CD8-positive, alpha-beta memory T cell (primary cell): ENCODE measurements around the gene ACSM2A. TPM values are rescaled to one million over a fixed set of nuclear protein-coding genes. Genes with fewer than 3 reads are reported as not detected.
"Not testable (repeated sequence)": the region's sequence is repeated elsewhere in the genome, so short reads cannot be mapped to it uniquely, and the experiment has no call there.

Source experiments
- CTCF ChIA-PET: fragments of 350-600 bp; sonication (Branson Sonifier 250); formaldehyde crosslinking; loops from one replicate; lab custom pipeline; 2021; ENCODE audit warnings: antibody characterized with exemption; lab: Charles Lee
- POLR2A ChIA-PET: fragments of 350-600 bp; sonication (Branson Sonifier 250); formaldehyde crosslinking; loops from one replicate; lab custom pipeline; 2021; ENCODE audit warnings: antibody characterized with exemption; lab: Charles Lee
- DNase-seq, 5 donors: peaks; one replicate each; pipeline versions ENCODE4 v3.0.0 to v3.0.0-alpha.2; 2020 to 2022; ENCODE audit warnings: mixed read lengths in 1 of 5
- H3K27ac ChIP-seq: one replicate; pipeline ENCODE4 v1.7.0; 2013; ENCODE audit warnings: low read depth, mild to moderate bottlenecking, low read length, moderate library complexity
- H3K27me3 ChIP-seq: 2 replicates; pipeline ENCODE4 v1.7.0; 2013; ENCODE audit warnings: low read length, mild to moderate bottlenecking; ENCODE audit not compliant: insufficient read depth, poor library complexity, severe bottlenecking
- H3K36me3 ChIP-seq: 2 replicates; pipeline ENCODE4 v1.7.0; 2013; ENCODE audit warnings: mild to moderate bottlenecking, low read length, moderate library complexity; ENCODE audit not compliant: insufficient read depth
- H3K4me1 ChIP-seq: 2 replicates; pipeline ENCODE4 v1.7.0; 2013; ENCODE audit warnings: mild to moderate bottlenecking, low read length, moderate library complexity; ENCODE audit not compliant: insufficient read depth
- H3K4me3 ChIP-seq: 2 replicates; pipeline ENCODE4 v1.7.0; 2013; ENCODE audit warnings: mild to moderate bottlenecking, low read length
- H3K9me3 ChIP-seq: 2 replicates; pipeline ENCODE4 v1.7.0; 2013; ENCODE audit warnings: mild to moderate bottlenecking, low read length
- H3K27ac Mint-ChIP-seq, 8 donors: one replicate each; pipeline ENCODE4 v1.8.0; 2020 to 2021; ENCODE audit warnings: mixed read lengths in 8 of 8, mild to moderate bottlenecking in 6 of 8, inconsistent platforms in 3 of 8, moderate library complexity in 3 of 8
- H3K27me3 Mint-ChIP-seq, 2 donors: one replicate each; pipeline ENCODE4 v1.8.0; 2020 to 2021; ENCODE audit warnings: mixed read lengths in 2 of 2, mild to moderate bottlenecking in 1 of 2, moderate library complexity in 1 of 2
- H3K36me3 Mint-ChIP-seq, 3 donors: one replicate each; pipeline ENCODE4 v1.8.0; 2020 to 2021; ENCODE audit warnings: mixed read lengths in 3 of 3, inconsistent platforms in 1 of 3, mild to moderate bottlenecking in 1 of 3
- H3K4me1 Mint-ChIP-seq, 3 donors: one replicate each; pipeline ENCODE4 v1.8.0; 2020 to 2021; ENCODE audit warnings: mixed read lengths in 3 of 3, inconsistent platforms in 1 of 3, mild to moderate bottlenecking in 1 of 3
- H3K4me3 Mint-ChIP-seq, 7 donors: one replicate each; pipeline ENCODE4 v1.8.0; 2020 to 2021; ENCODE audit warnings: mixed read lengths in 7 of 7, mild to moderate bottlenecking in 6 of 7, moderate library complexity in 4 of 7, inconsistent platforms in 2 of 7
- H3K9me3 Mint-ChIP-seq, 5 donors: one replicate each; pipeline ENCODE4 v1.8.0; 2020 to 2022; ENCODE audit warnings: mixed read lengths in 5 of 5, mild to moderate bottlenecking in 3 of 5, moderate library complexity in 2 of 5, inconsistent platforms in 1 of 5
- polyA plus RNA-seq: library from polyadenylated mRNA; unstranded; fragments of 300-500 nt; fragmentation: Illumina TruSeq; gene quantifications from one replicate; pipeline ENCODE4 v1.2.3, GENCODE V29; 2021
- total RNA-seq, 2 experiments: library from RNA; stranded (reverse); gene quantifications; one replicate each; pipeline ENCODE4 v1.2.3, GENCODE V29; 2021

ACSM2A gene
- total and polyA plus RNA-seq, 3 experiments from 2014 or later: not detected

DNA sequence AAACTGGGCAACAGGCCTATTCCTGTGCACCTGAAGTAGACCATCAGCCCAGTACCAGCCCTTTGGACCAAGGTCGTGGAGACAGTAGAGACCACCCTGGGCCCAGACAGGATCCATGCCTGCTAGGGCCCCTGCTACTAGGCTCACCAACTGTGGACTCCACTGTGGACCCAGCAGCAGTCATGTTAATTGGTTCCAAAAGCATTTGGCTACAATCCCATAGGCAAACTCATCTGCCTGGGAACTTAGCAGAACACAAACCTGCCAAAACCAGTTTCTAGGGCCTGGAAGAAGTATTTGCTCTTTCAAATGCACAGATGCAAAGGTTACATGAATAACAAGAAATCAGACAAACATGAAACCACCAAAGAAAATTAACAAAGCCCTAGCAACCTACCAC, 53.1 kb downstream of the ACSM2A start:
- no peak overlapping the region for H3K27ac Mint-ChIP-seq
- no peaks in the 10 kb centered on the region for H3K36me3 Mint-ChIP-seq
- ChIA-PET POLR2A (no interaction called here), CTCF (no interaction called here)
- H3K9me3 ChIP-seq: no peaks in the 10 kb centered on the region
- H3K36me3 ChIP-seq: no peaks in the 10 kb centered on the region
- H3K4me1 Mint-ChIP-seq: no peaks in the 10 kb centered on the region
- no peak overlapping the region for H3K4me3 Mint-ChIP-seq
- H3K27ac ChIP-seq: no peak overlapping the region
- no peak overlapping the region for H3K4me3 ChIP-seq
- H3K9me3 Mint-ChIP-seq: peaks cover 2 to 20% (median 5%) of the 10 kb centered on the region in 5 donors
- no peak for DNase-seq
- H3K27me3 ChIP-seq: no peaks in the 10 kb centered on the region
- no peaks in the 10 kb centered on the region for H3K27me3 Mint-ChIP-seq
- no peaks in the 10 kb centered on the region for H3K4me1 ChIP-seq

DNA sequence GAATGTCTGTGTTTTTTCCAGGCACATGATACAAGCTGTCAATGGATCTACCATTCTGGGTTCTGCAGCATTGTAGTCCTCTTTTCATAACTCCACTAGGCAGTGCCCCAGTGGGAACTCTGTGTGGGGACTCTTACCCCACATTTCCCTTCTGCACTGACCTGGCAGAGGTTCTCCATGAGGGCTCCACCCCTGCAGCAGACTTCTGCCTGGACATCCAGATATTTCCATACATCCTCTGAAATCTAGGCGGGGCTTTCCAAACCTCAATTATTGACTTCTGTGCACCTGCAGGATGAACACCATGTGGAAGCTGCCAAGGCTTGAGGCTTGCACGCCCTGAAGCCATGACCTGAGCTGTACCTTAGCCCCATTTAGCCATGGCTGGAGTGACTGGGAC, 56.0 kb downstream of the ACSM2A start:
- Histone ChIP-seq H3K4me3 (no peak overlapping the region), H3K27me3 (no peaks in the 10 kb centered on the region), H3K4me1 (no peaks in the 10 kb centered on the region), H3K27ac (no peak overlapping the region), H3K36me3 (no peaks in the 10 kb centered on the region), H3K9me3 (no peaks in the 10 kb centered on the region)
- Mint-ChIP-seq H3K9me3 (peaks cover 2 to 20% (median 6%) of the 10 kb centered on the region in 5 donors), H3K27ac (no peak overlapping the region), H3K36me3 (no peaks in the 10 kb centered on the region), H3K27me3 (no peaks in the 10 kb centered on the region), H3K4me3 (no peak overlapping the region), H3K4me1 (no peaks in the 10 kb centered on the region)
- no peak for DNase-seq
- ChIA-PET POLR2A (no interaction called here), CTCF (no interaction called here)

DNA sequence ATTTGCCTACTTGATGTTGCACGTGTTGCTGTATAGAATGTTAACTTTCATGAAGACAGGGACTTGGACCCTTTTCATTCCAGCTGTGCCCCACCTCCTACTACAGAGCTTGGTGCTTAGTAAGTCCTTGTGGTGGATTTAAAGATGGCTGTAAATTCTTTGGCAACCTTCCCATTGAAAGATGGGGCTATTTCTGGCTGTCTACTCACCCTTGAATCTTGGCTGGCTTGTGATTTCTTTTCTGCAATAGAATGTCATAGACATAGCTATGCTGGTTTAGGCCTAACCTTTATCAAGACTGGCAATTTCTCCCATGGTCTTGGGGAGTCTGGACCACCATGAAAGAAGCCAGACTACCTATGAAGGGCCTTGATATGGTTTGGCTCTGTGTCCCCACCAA, 59.0 kb downstream of the ACSM2A start:
- H3K27me3 Mint-ChIP-seq: peaks cover 0 to 2% of the 10 kb centered on the region in 2 donors

DNA sequence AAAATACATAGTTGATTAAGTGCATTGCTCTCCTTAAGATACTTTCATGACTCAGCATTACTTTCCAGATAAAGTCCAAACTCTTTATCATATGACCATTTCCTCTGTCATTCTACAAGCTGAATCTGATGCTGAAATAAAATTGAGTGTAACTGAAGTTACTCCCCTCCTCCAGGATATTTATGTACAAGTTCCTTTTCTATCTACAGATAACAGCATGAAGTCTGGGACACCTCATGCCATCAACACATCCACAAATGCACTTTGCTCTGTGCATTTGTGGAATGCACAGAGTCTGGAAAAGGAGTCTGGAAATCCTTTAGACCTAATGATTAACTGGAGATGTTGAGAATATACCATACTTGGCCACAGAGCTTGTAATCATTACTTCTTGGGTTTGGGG, 64.4 kb downstream of the ACSM2A start:
- no peak overlapping the region for H3K27ac Mint-ChIP-seq
- ChIA-PET CTCF (no interaction called here), POLR2A (no interaction called here)
- no peak for DNase-seq
- no peaks in the 10 kb centered on the region for H3K4me1 Mint-ChIP-seq
- no peaks in the 10 kb centered on the region for H3K9me3 ChIP-seq
- H3K27me3 ChIP-seq: no peaks in the 10 kb centered on the region
- peaks cover 0 to 2% (median 0%) of the 10 kb centered on the region in 5 donors for H3K9me3 Mint-ChIP-seq
- H3K4me3 ChIP-seq: no peak overlapping the region
- peaks cover 6 to 7% of the 10 kb centered on the region in 2 donors for H3K27me3 Mint-ChIP-seq
- H3K4me3 Mint-ChIP-seq: no peak overlapping the region
- no peaks in the 10 kb centered on the region for H3K4me1 ChIP-seq
- H3K36me3 ChIP-seq: no peaks in the 10 kb centered on the region
- H3K36me3 Mint-ChIP-seq: no peaks in the 10 kb centered on the region
- no peak overlapping the region for H3K27ac ChIP-seq

More for the DNA sequence above, 59.0 kb downstream of the ACSM2A start:
- Mint-ChIP-seq H3K4me3 (no peak overlapping the region), H3K9me3 (peaks cover 3 to 20% (median 6%) of the 10 kb centered on the region in 5 donors), H3K36me3 (no peaks in the 10 kb centered on the region), H3K4me1 (no peaks in the 10 kb centered on the region), H3K27ac (no peak overlapping the region)
- no peak for DNase-seq
- no peak overlapping the region for H3K27ac ChIP-seq
- H3K27me3 ChIP-seq: no peaks in the 10 kb centered on the region
- POLR2A ChIA-PET: no interaction called here
- CTCF ChIA-PET: no interaction called here
- no peaks in the 10 kb centered on the region for H3K36me3 ChIP-seq
- H3K4me1 ChIP-seq: no peaks in the 10 kb centered on the region
- no peak overlapping the region for H3K4me3 ChIP-seq
- no peaks in the 10 kb centered on the region for H3K9me3 ChIP-seq

DNA sequence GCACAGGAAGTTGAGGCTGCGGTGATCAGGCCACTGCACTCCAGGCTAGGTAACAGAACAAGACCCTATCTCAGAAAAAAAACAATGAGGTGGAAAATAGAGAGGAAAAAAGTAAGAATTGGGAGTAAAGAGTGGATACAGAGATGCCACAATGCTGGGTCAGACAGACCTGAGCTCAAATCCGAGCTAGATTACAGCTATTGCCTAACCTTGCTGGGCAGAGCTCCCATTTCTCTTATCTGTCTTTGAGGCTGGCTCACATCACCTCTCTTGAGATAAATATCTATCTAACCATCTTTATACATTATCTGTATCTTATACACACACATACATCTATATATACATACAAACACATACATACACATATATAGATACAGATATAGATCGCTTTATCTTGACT, 65.8 kb downstream of the ACSM2A start:
- ChIA-PET CTCF (no interaction called here), POLR2A (no interaction called here)
- H3K36me3 Mint-ChIP-seq: no peaks in the 10 kb centered on the region
- Histone ChIP-seq H3K4me3 (no peak overlapping the region), H3K9me3 (no peaks in the 10 kb centered on the region), H3K27me3 (no peaks in the 10 kb centered on the region), H3K27ac (no peak overlapping the region), H3K4me1 (no peaks in the 10 kb centered on the region), H3K36me3 (no peaks in the 10 kb centered on the region)
- peaks cover 0 to 2% (median 0%) of the 10 kb centered on the region in 5 donors for H3K9me3 Mint-ChIP-seq
- H3K4me3 Mint-ChIP-seq: no peak overlapping the region
- H3K27ac Mint-ChIP-seq: no peak overlapping the region
- H3K4me1 Mint-ChIP-seq: no peaks in the 10 kb centered on the region
- peaks cover 6 to 10% of the 10 kb centered on the region in 2 donors for H3K27me3 Mint-ChIP-seq
- DNase-seq: no peak

DNA sequence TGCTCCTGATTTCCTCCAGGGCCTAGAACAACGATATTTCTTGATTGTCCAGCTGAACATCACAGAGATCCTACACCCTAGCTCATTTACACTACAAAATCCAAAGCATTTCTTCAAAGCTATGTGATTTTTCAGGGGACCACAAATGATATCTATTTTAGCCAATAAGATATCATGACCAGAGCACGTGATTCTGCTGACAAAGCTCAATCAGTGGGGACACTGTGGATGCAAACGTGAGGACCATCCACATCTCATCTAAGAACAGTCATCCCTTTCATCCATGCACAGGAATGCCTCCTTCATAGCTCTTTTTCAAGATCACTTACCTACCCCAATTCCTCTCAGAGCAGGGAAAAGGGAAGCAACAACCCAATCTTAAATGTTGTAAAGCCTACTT, 67.9 kb downstream of the ACSM2A start:
- Mint-ChIP-seq H3K4me1 (no peaks in the 10 kb centered on the region), H3K27ac (no peak overlapping the region), H3K9me3 (peaks cover 0 to 2% (median 0%) of the 10 kb centered on the region in 5 donors), H3K36me3 (no peaks in the 10 kb centered on the region), H3K4me3 (no peak overlapping the region), H3K27me3 (peaks cover 6 to 10% of the 10 kb centered on the region in 2 donors)
- no peaks in the 10 kb centered on the region for H3K36me3 ChIP-seq
- H3K27me3 ChIP-seq: no peaks in the 10 kb centered on the region
- no peak for DNase-seq
- no peaks in the 10 kb centered on the region for H3K9me3 ChIP-seq
- ChIA-PET CTCF (no interaction called here), POLR2A (no interaction called here)
- no peaks in the 10 kb centered on the region for H3K4me1 ChIP-seq
- H3K27ac ChIP-seq: no peak overlapping the region
- no peak overlapping the region for H3K4me3 ChIP-seq

DNA sequence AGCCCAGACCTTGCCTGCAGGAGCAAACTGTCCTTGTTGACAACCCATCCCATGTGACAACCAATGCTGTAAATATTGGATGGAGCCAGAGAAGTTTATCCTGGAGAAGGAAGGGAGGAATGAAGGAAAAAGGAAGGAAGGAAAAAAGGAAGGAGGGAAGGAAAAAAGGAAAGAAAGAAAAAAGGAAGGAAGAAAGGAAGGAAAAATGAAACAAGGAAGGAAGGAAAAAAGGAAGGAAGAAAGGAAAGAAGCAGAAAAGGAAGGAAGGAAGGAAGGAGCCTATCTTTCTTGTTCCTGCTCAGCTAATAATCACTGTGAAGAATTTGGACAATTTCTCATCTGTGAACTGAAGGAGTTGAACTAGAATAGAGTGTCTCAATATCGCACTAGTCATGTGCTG, 68.8 kb downstream of the ACSM2A start:
- Histone ChIP-seq H3K36me3 (no peaks in the 10 kb centered on the region), H3K27ac (no peak overlapping the region), H3K27me3 (no peaks in the 10 kb centered on the region), H3K4me3 (no peak overlapping the region), H3K4me1 (no peaks in the 10 kb centered on the region), H3K9me3 (no peaks in the 10 kb centered on the region)
- H3K36me3 Mint-ChIP-seq: no peaks in the 10 kb centered on the region
- H3K27ac Mint-ChIP-seq: no peak overlapping the region
- peaks cover 0 to under 1% (median 0%) of the 10 kb centered on the region in 5 donors for H3K9me3 Mint-ChIP-seq
- ChIA-PET CTCF (no interaction called here), POLR2A (no interaction called here)
- H3K4me1 Mint-ChIP-seq: no peaks in the 10 kb centered on the region
- H3K4me3 Mint-ChIP-seq: no peak overlapping the region
- DNase-seq: no peak
- peaks cover 6 to 8% of the 10 kb centered on the region in 2 donors for H3K27me3 Mint-ChIP-seq

DNA sequence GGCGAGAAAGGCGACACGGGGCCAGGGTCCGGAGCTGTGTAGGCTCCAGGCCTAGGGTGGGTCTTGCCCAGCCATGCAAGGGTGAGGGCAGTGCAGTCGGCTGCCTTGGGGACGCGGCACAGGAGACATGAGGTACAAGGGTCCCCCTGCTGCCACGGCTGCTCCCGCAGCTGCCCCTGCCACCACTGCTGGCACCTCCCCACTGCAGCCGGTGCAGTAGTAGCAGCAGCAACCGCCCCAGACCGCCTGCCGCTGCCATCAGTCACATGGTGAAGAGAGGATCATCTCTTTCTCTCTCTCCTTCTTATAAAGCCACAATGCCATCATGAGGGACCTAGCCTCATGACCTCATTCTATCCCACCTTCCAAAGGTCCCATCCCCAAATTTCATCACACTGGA, 80.5 kb downstream of the ACSM2A start:
- H3K27me3 Mint-ChIP-seq, H3K27me3 ChIP-seq, H3K36me3 Mint-ChIP-seq, POLR2A ChIA-PET, H3K4me3 ChIP-seq, CTCF ChIA-PET, H3K27ac ChIP-seq, H3K4me1 ChIP-seq, H3K27ac Mint-ChIP-seq, H3K9me3 ChIP-seq, H3K4me1 Mint-ChIP-seq, H3K36me3 ChIP-seq, DNase-seq, H3K4me3 Mint-ChIP-seq, H3K9me3 Mint-ChIP-seq: not testable (repeated sequence)

DNA sequence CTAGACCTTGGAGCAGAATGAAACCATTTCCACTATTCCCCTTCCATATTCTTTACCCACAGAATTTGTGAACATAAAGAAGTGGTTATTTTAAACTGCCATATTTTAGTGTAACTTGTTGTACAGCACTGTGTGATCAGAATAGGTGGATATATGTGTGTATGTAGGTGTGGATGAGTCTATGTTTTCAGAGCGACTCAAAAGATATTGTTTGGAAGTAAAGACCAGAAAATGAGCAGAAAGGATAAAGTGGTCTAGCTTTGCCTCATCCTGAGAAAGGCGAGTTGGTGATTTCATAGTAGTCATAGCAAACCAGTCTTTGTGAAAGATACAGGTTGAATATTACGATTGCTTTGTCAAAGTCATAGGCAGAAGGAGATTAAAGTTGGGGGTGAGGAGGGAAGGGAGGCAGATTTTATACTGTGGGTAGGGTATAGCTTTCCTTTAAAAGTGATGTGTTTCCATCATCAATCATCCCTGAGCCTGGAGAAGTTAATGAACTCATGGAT, 81.0 kb downstream of the ACSM2A start:
- H3K9me3 Mint-ChIP-seq, H3K4me3 Mint-ChIP-seq, CTCF ChIA-PET, H3K36me3 ChIP-seq, H3K4me1 ChIP-seq, POLR2A ChIA-PET, H3K4me3 ChIP-seq, H3K9me3 ChIP-seq, H3K27ac Mint-ChIP-seq, H3K27me3 ChIP-seq, H3K36me3 Mint-ChIP-seq, H3K27me3 Mint-ChIP-seq, H3K27ac ChIP-seq, DNase-seq, H3K4me1 Mint-ChIP-seq: not testable (repeated sequence)
